ENCODE measurements around the gene TRIM52.

DNA sequence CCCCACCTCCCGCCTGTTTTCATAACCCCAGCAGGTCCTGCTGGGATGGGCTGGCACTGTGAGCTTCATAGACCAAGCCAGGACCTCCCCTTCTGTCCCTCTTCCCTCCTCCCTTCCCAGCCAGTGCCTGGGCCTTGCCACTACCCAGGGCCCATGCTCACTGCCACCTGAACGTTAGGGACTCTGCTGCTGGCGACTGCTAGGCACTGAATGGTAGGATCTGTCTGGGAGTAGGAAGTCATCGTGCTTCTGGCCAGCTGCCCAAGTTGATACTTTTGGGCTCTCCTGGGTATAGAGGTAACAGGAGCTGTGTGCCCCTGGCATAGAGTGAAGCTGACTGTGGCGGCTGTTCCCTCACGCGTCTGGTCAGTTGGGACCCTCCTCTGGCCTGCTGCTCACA is 29.5 kb downstream of the TRIM52 start:
- no peak for TF ChIP-seq CTCF (IDR thresholded peaks at IDR 0.05; ENCODE audit: low read depth, low read length)
- no peak for TF ChIP-seq POLR2A (IDR thresholded peaks at IDR 0.05; ENCODE audit: extremely low read depth, insufficient read length)
